ENCODE data around the gene GALC. TPM values are rescaled to one million over a fixed set of nuclear protein-coding genes. Genes with fewer than 3 reads are reported as not detected.

The GALC gene
- total RNA-seq, 1 experiment from 2014 or later: 10.7 TPM

- no peaks in the 10 kb centered on the region for H3K27me3 Mint-ChIP-seq (ENCODE audit: low read depth)
- no peaks in the 10 kb centered on the region for H3K9me3 Mint-ChIP-seq
- no peak overlapping the region for H3K4me3 Mint-ChIP-seq
- ATAC-seq: peak; percentile 60; the same call in 1 of the 2 replicates
- no peak overlapping the region for H3K27ac Mint-ChIP-seq
- ChIA-PET POLR2A (no interaction called here), CTCF (interaction anchor here (1.1 to 1.9 kb wide), 2 partner anchors 91 to 98 kb away, joined by 3 to 14 read pairs; no protein-coding TSS in a partner anchor)
- peak; percentile 67 for TF ChIP-seq CTCF (IDR thresholded peaks at IDR 0.05)
- no peak for TF ChIP-seq ZMAT4 (CRISPR knock-in tag; IDR thresholded peaks at IDR 0.05)
- no peak for TF ChIP-seq MLX (CRISPR knock-in tag; IDR thresholded peaks at IDR 0.05)
- no peak for TF ChIP-seq ZSCAN18 (CRISPR knock-in tag; IDR thresholded peaks at IDR 0.05)
- H3K4me1 Mint-ChIP-seq: no peaks in the 10 kb centered on the region
- no peak for DNase-seq (ENCODE audit: low spot score)
- H3K36me3 Mint-ChIP-seq: no peaks in the 10 kb centered on the region
Measured at GRCh38 chr14:87896393-87897380, 96.3 kb downstream of the GALC start.

- no peaks in the 10 kb centered on the region for H3K36me3 Mint-ChIP-seq
- no peaks in the 10 kb centered on the region for H3K4me1 Mint-ChIP-seq
- no peaks in the 10 kb centered on the region for H3K9me3 Mint-ChIP-seq
- no peaks in the 10 kb centered on the region for H3K27me3 Mint-ChIP-seq (ENCODE audit: low read depth)
- ChIA-PET POLR2A (no interaction called here), CTCF (interaction anchor here (0.9 to 1.1 kb wide), 2 partner anchors 96 to 148 kb away, joined by 3 to 4 read pairs; no protein-coding TSS in a partner anchor)
- no peak overlapping the region for H3K4me3 Mint-ChIP-seq
- ATAC-seq (no peak), DNase-seq (ENCODE audit: low spot score) (no peak)
- no peak overlapping the region for H3K27ac Mint-ChIP-seq
- no peak for TF ChIP-seq ATF1 (CRISPR knock-in tag; IDR thresholded peaks at IDR 0.05)
- no peak for TF ChIP-seq ZNF396 (CRISPR knock-in tag; IDR thresholded peaks at IDR 0.05; ENCODE audit: borderline replicate concordance)
- TF ChIP-seq ESRRA (CRISPR knock-in tag; IDR thresholded peaks at IDR 0.05; ENCODE audit: borderline replicate concordance): no peak
- TF ChIP-seq E2F5 (CRISPR knock-in tag; IDR thresholded peaks at IDR 0.05): no peak
- TF ChIP-seq EMX1 (CRISPR knock-in tag; IDR thresholded peaks at IDR 0.05): no peak
- no peak for TF ChIP-seq CTCF (IDR thresholded peaks at IDR 0.05)
- no peak for TF ChIP-seq GABPB1 (CRISPR knock-in tag; IDR thresholded peaks at IDR 0.05)
- no peak for TF ChIP-seq ZNF423 (CRISPR knock-in tag; IDR thresholded peaks at IDR 0.05)
- no peak for TF ChIP-seq PRRX2 (CRISPR knock-in tag; IDR thresholded peaks at IDR 0.05)
- TF ChIP-seq ZNF671 (CRISPR knock-in tag; IDR thresholded peaks at IDR 0.05): no peak
- TF ChIP-seq ETV6 (CRISPR knock-in tag; IDR thresholded peaks at IDR 0.05): no peak
- no peak for TF ChIP-seq AFF4 (CRISPR knock-in tag; IDR thresholded peaks at IDR 0.05; ENCODE audit: borderline replicate concordance)
- TF ChIP-seq ERG (CRISPR knock-in tag; IDR thresholded peaks at IDR 0.05): no peak
- TF ChIP-seq ATF2 (CRISPR knock-in tag; IDR thresholded peaks at IDR 0.05; ENCODE audit: borderline replicate concordance, low read depth): no peak
Measured at GRCh38 chr14:87894920-87895319, 98.1 kb downstream of the GALC start.

Data from WTC11 (cell line).